Neural progenitor cell (in vitro differentiated cells): ENCODE measurements around the gene TMPRSS4.

Experiments
- CTCF ChIP-seq: fragments of 200-600 bp; sonication (generic); IDR thresholded peaks from 2 replicates; pipeline ENCODE4 v1.5.1; 2017; ENCODE audit warnings: antibody characterized with exemption, mild to moderate bottlenecking
- EZH2 ChIP-seq: fragments of 200-600 bp; sonication (generic); IDR thresholded peaks from 2 replicates; pipeline ENCODE4 v1.6.1; 2017; ENCODE audit warnings: antibody characterized with exemption, mild to moderate bottlenecking, moderate library complexity
- EZH2phosphoT487 ChIP-seq: fragments of 200-600 bp; sonication (generic); IDR thresholded peaks from 2 replicates; pipeline ENCODE4 v1.6.1; 2017; ENCODE audit warnings: antibody characterized with exemption

GRCh38 chr11:118082880-118083552 is 6.1 kb downstream of the TMPRSS4 start:
- TF ChIP-seq CTCF = no peak
- no peak for TF ChIP-seq EZH2
- TF ChIP-seq EZH2phosphoT487 = no peak
